Cerebellar nuclear complex (tissue), 1 donor: ENCODE results near the gene TP73.
A peak's percentile ranks its signal among the peaks of the same experiment; 100 is the strongest.
"Not testable (repeated sequence)": the region's sequence is repeated elsewhere in the genome, so short reads cannot be mapped to it uniquely, and the experiment has no call there.

ENCODE experiments used
- DNase-seq, 2 experiments: peaks; one replicate each; lab custom pipeline; 2025; lab: John Stamatoyannopoulos, UW

Gene TP73

GRCh38 chr1:3744646-3745045 lies 92.3 kb downstream of the TP73 start:
- DNase-seq = no peak

- no peak for DNase-seq
Measured at GRCh38 chr1:3745071-3745470, 92.8 kb downstream of the TP73 start.

DNA sequence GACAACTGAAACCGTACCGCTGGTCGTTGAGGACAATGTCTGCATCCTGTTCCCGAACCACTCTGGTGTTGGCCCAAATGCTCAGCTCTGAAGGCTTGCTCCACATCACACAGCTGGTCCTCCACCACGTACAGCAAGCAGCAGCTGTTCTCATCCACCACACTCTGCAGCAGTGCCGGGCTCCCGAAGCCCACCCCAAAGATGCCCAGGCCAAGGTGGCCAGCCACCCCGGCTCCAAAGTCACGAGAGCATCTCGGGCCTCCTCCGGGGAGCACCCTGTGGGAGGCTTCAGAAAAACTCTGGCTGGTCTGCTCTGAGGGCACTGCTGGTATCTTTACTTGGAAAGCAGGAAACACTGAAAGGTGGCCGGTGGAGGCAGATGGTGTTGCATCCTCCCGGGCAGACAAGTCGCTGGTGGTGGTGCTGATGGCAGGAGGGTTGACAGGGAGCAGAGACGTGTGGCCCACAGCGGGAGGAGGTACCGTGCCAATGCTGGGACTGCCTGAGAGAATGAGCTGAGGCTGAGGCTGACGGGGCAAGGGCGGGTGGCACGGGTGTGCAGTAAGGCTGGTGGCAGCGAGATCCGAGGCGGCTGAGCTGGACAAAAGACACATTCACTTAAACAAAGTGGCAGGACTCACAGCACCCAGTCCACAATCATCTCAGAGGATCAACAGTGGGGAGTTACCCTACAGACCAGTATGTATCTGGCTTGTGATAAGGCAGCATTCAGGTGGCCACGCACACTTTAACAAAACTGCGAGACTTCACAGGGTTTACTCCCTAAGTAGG lies 93.5 kb downstream of the TP73 start:
- peak; percentile 15 to 20 for DNase-seq

DNA sequence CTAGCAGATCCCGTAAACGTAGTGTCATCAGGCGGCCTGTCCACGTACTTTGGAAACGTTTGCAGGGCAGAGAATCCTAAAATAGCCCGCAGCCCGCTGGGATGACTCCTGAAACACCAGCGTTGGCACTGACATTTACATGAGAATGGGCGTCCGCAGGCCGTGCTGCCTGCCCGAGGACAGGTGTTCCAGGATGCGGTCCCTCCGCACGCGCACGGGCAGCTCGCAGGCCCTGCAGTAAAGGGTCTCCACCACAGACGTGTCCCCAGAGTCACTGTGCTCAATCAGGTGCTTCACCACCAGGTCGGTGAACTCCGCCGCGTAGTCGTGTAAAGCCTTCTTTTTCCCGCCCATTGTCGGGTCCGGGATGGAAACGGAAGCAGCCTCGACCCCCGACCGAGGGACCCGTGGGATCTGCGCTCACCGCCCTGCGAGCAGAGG lies 94.1 kb downstream of the TP73 start:
- DNase-seq = no peak

DNA sequence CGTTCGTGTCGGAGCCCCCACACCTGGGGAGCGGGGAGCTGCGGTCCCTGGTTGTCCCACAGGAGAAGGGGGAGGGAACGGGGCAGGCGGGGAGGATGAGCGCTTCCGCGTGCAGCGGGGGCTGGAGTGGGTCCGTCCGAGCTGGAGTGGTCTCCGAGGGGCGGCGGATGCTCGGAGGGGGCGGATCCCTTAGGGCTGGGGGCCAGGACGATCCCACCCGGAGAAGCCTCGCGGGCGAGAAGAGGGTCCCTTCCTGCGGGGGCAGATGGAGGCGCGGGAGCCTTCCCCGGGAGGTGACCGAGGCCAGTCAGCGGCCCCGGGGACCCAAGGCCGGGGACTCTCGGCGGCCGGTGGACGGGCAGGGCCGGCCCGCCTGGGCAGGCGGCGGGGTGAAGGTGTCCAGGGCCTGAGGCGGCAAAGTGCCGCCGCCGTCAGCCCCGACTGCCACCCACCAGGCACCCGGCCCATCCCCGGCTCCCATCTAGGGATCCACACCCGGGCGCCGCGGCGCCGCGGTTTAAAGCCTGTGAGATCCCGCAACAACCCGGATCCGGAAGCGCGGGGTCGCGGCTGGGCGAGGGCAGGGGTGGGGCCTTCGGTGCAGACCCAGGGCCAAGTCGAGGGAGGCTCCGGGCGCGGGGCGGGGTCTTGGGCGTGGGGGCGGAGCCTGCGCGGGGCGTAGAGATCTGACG lies 94.7 kb downstream of the TP73 start:
- peak; percentile 42 to 64 for DNase-seq

DNA sequence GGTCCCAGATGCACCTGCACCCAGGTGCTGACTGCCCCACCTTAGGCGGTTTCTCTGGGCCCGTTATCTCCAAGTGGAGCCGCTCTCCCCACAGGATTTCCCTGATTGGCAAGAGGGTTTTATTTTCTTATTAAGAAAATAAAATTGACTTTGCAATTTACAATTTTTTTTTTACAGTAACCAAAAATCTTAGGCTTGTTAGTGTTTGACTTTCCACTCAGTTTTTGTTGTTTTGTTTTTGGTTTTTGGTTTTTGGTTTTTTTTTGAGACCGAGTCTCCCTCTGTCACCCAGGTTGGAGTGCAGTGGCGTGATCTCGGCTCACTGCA lies 95.2 kb downstream of the TP73 start:
- DNase-seq = no peak

GRCh38 chr1:3747903-3748302 lies 95.6 kb downstream of the TP73 start:
- DNase-seq = no peak

- DNase-seq = not testable (repeated sequence)
Measured at GRCh38 chr1:3748316-3748900, 96.1 kb downstream of the TP73 start.

- no peak for DNase-seq
Measured at GRCh38 chr1:3749512-3749911, 97.2 kb downstream of the TP73 start.

GRCh38 chr1:3750741-3751140 lies 98.4 kb downstream of the TP73 start:
- no peak for DNase-seq

DNA sequence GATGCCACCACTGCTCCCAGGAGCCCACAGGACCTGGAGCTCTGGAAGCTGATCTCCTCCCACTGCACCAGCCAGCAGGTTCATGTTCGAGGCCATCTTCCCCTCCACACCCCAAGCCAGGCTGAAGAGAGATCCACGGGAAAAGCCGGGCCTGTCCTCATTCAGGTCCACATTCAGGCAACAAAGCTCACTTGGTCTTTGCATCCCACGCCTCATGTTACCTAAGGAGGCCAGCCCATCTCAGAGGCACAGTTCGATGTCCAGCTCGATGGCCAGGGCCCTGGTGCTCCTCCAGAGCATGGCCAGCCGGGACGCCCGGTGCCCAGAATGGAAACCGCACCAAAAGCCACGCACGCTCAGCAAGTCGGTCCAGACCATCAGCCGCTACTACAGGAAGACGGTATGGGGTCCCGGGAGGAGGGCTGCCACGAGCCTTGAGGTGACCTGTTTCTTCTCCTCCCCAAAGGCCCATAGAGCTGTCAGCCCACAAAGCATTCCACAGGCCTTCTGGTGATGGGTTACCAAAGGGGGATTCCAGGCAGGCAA lies 100.2 kb downstream of the TP73 start, which contains the start of gene CCDC27:
Gene CCDC27 (plus strand): TSS at position 51 of the 546 bp plus-strand sequence. CDS start 32 bp downstream, at position 83.
- no peak for DNase-seq

DNA sequence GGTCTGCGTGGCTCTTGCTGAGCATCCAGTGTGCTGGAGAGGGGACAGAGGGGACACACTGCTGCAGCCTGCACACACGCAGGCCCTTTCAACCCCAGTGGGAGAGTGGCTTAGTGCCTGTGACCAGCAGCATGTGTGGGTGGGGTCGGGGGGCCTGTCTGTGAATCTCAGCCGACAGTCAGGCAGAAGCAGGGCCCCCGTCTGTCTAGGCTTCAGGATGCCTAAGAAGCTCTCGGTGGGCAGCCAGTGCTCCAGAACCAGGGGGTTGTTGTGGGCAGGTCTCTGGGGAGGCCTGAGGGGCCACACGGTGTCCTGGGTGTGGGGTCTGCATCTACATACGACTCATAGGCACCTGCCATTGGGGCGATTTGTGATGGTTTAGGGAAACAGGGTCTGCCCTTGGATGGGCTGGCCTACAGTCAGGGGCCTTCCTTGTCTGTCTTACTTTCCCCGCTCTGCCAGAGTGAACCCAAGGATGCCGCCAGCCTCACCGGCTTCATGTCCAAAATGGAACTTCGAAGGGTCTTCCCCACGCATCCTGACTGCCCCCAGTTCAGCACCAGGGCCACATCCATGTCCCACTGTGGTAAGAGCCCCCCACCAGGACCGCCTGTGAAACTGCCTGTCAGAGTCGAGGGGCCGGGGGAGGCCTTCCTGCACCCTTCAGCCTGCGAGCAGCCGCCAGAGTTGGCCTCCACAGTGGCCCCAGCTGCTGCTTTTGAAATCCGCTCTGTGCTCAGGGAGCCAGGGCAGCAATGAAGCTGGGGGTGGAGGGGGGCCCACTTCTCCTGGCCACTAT lies 101.5 kb downstream of the TP73 start:
- no peak for DNase-seq

GRCh38 chr1:3756394-3756793 lies 104.1 kb downstream of the TP73 start:
- DNase-seq = no peak

- no peak for DNase-seq
Measured at GRCh38 chr1:3759164-3759563, 106.8 kb downstream of the TP73 start.

DNA sequence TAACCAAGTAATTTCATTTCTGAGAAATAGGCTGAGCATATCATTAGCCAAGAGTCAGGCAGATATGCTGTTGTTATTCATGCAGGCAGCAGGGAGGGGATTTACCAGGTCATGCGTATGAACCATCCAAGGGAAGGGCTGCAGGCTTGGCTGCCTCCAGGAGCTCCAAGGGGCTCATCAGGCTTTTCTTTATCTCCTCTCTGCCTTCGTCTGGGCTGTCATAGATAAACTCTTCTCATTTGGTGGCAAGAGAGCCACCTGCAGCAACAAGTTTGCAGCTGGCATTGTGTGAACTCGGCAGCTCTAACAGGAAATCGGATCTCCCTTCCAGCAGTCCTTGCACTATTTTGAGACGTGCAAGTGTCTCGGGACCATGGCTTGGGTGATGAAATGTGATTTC lies 107.5 kb downstream of the TP73 start:
- DNase-seq = no peak

DNA sequence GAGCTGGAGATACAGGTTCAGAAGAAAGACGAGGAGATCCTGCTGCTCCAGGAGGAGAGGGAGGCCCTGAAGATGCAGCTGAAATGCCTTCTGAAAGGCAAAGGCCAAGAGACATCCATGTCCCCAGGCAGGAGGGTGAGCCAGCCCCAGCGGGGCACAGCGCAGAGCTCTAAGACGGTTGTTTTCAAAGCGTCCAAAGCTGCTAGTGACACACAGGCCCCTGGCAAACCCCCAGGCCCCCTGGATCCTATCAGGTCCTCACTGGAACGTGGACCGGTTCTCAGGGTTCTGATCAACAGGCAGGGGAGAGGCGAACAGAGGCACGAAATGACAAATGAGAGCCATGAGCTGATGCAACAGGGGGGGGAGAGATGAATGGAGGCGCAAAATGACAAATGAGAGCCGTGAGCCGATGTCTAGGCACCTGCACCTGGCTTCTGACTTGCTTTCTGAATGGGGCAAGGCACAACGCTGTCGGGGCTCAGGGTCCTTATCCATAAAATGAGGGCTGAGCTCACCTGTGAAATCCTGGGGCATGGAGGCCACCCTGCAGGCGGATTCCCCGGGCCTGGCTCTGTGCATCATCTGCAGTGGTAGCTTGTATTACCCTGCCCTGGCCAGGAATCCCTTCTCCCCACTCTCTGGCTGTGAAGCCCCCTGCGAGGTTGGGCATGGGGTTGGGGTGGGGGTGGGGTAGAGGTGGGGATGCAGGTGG lies 109.1 kb downstream of the TP73 start:
- DNase-seq = no peak

DNA sequence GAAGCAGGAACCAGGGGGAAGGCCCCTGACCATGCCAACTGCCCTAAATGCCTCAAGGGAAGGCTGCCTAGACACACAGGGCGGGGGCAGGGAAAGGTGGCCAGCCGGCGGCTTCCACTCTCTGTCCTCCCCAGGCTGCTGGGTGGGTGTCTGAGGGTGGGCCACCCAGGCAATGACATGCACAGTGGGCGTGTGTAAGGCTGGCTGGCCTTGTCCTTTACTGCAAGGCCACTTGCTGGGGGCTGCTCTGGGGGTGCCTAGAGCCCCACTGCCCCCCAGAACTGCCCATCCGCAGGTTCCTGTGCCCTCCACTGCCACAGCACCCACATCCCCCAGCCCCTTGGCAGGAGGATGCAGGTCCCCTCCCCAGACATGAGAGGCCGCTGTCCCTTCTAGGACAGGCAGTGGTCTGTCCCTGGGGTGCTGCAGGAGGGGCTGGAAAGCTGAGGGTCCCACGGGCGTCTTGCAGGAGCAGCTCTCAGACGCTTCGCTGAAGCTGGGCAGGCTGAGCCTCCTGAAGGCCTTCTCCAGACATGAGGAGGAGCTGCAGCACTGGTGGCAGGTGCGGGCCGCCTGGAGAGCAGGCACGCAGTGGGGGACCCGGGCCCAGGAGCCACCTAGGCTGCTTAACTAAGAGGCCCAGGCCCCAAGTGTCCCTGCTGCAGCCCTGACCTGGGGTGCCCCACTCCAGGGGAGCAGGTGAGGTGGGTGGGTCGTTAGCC lies 110.0 kb downstream of the TP73 start:
- no peak for DNase-seq

GRCh38 chr1:3762873-3763228 lies 110.5 kb downstream of the TP73 start:
- DNase-seq = no peak

GRCh38 chr1:3763351-3764125 lies 111.2 kb downstream of the TP73 start:
- no peak for DNase-seq

GRCh38 chr1:3767328-3767925 lies 115.1 kb downstream of the TP73 start:
- DNase-seq = no peak
